A673 (cell line): ENCODE results near the gene TBX5. TPM values are rescaled to one million over a fixed set of nuclear protein-coding genes. Genes with fewer than 3 reads are reported as not detected.

ENCODE experiments used
- BruUV-seq: library from RNA; stranded (reverse); fragments of 400-500 nt; replicated peaks from 2 replicates; lab custom pipeline; 2021; lab: Mats Ljungman, UMichigan
- CTCF ChIA-PET: fragments of 300-600 bp; sonication (Branson Sonifier 250); formaldehyde crosslinking; loops from one replicate; lab custom pipeline; 2022; ENCODE audit warnings: antibody characterized with exemption; lab: Charles Lee
- POLR2A ChIA-PET: fragments of 300-600 bp; sonication (Branson Sonifier 250); formaldehyde crosslinking; loops from one replicate; lab custom pipeline; 2022; ENCODE audit warnings: antibody characterized with exemption; ENCODE audit not compliant: low non-redundant PET; lab: Charles Lee
- DNase-seq: peaks from one replicate; pipeline ENCODE4 v3.0.0-alpha.2; 2015; ENCODE audit warnings: low spot score
- H3K27ac ChIP-seq: fragments of 200-600 bp; sonication (generic); 2 replicates; pipeline ENCODE4 v1.5.1; 2016; ENCODE audit warnings: mixed run types, low read depth, mild to moderate bottlenecking, mixed read lengths, antibody characterized with exemption, low read length; ENCODE audit not compliant: poor library complexity, severe bottlenecking
- H3K27me3 ChIP-seq: fragments of 200-600 bp; sonication (generic); replicated peaks from 2 replicates; pipeline ENCODE4 v1.6.1; 2017; ENCODE audit warnings: mixed run types, low read depth, mild to moderate bottlenecking, mixed read lengths, antibody characterized with exemption, low read length; ENCODE audit not compliant: insufficient read depth, poor library complexity
- H3K36me3 ChIP-seq: fragments of 200-600 bp; sonication (generic); 2 replicates; pipeline ENCODE4 v1.6.1; 2016; ENCODE audit warnings: mixed run types, mild to moderate bottlenecking, mixed read lengths, antibody characterized with exemption, low read length; ENCODE audit not compliant: insufficient read depth, poor library complexity, severe bottlenecking
- H3K4me1 ChIP-seq: fragments of 200-600 bp; sonication (generic); 2 replicates; pipeline ENCODE4 v1.6.1; 2017; ENCODE audit warnings: mixed run types, mild to moderate bottlenecking, mixed read lengths, antibody characterized with exemption, low read length; ENCODE audit not compliant: insufficient read depth, poor library complexity, severe bottlenecking
- H3K4me3 ChIP-seq: fragments of 200-600 bp; sonication (generic); 2 replicates; pipeline ENCODE4 v1.5.1; 2016; ENCODE audit warnings: low read depth, mixed run types, mild to moderate bottlenecking, mixed read lengths, low read length; ENCODE audit not compliant: poor library complexity, severe bottlenecking
- H3K9me3 ChIP-seq: fragments of 200-600 bp; sonication (generic); 2 replicates; pipeline ENCODE4 v1.6.1; 2016; ENCODE audit warnings: mixed run types, low read depth, mild to moderate bottlenecking, mixed read lengths, antibody characterized with exemption, low read length; ENCODE audit not compliant: poor library complexity, severe bottlenecking
- CTCF ChIP-seq: fragments of 300-800, 200-600 bp; sonication (generic); conservative IDR thresholded peaks from 2 replicates; pipeline ENCODE4 v1.5.1; 2017; ENCODE audit warnings: low read depth, mild to moderate bottlenecking, antibody characterized with exemption, low read length, moderate library complexity, mixed read lengths
- EZH2 ChIP-seq: fragments of 200-600 bp; sonication (generic); IDR thresholded peaks from 2 replicates; pipeline ENCODE4 v1.6.1; 2017; ENCODE audit warnings: borderline replicate concordance, low read depth, mild to moderate bottlenecking, mixed read lengths, antibody characterized with exemption, low read length; ENCODE audit not compliant: poor library complexity, severe bottlenecking
- intact Hi-C: fragments of 100-400 bp; cut with micrococcal nuclease; formaldehyde crosslinking; loops from one replicate; pipeline ENCODE4 v1.10.0; 2022; ENCODE audit not compliant: unreplicated experiment
- total RNA-seq: library from RNA; stranded (reverse); gene quantifications from 2 replicates; pipeline ENCODE4 v1.2.3, GENCODE V29; 2021

TBX5 gene
- total RNA-seq, 1 experiment from 2014 or later = 2.1 TPM

GRCh38 chr12:114404926-114405518 is 922 bp downstream of the TBX5 start:
- H3K4me1 ChIP-seq = no peaks in the 10 kb centered on the region
- BruUV-seq = no TSS peak
- intact Hi-C loops = no loop called here
- peaks cover 73% of the 10 kb centered on the region for H3K27me3 ChIP-seq
- ChIA-PET CTCF (interaction anchor here (0.6 kb wide), 1 partner anchor 15 kb away, joined by 5 read pairs; no protein-coding TSS in a partner anchor), POLR2A (no interaction called here)
- no peaks in the 10 kb centered on the region for H3K36me3 ChIP-seq
- TF ChIP-seq EZH2 = no peak
- TF ChIP-seq CTCF = no peak
- H3K9me3 ChIP-seq = no peaks in the 10 kb centered on the region
- H3K27ac ChIP-seq = peak overlapping the region; percentile 30
- DNase-seq = no peak
- H3K4me3 ChIP-seq = peak overlapping the region; percentile 49

GRCh38 chr12:114404083-114404925 is 1.6 kb downstream of the TBX5 start:
- intact Hi-C loops = no loop called here
- no peak for DNase-seq
- POLR2A ChIA-PET = no interaction called here

GRCh38 chr12:114403690-114404066 is 2.3 kb downstream of the TBX5 start:
- ChIA-PET CTCF (no interaction called here), POLR2A (no interaction called here)
- intact Hi-C loops = no loop called here
- H3K4me3 ChIP-seq = no peak overlapping the region
- no peaks in the 10 kb centered on the region for H3K9me3 ChIP-seq
- no peaks in the 10 kb centered on the region for H3K36me3 ChIP-seq
- H3K27me3 ChIP-seq = peaks cover 60% of the 10 kb centered on the region
- TF ChIP-seq CTCF = no peak
- no peak for TF ChIP-seq EZH2
- no TSS peak for BruUV-seq
- H3K4me1 ChIP-seq = no peaks in the 10 kb centered on the region
- H3K27ac ChIP-seq = no peak overlapping the region
- DNase-seq = no peak

More at GRCh38 chr12:114404083-114404925, 1.6 kb downstream of the TBX5 start:
- Histone ChIP-seq H3K9me3 (no peaks in the 10 kb centered on the region), H3K27ac (no peak overlapping the region), H3K36me3 (no peaks in the 10 kb centered on the region), H3K27me3 (peaks cover 66% of the 10 kb centered on the region), H3K4me3 (peak overlapping the region; percentile 49), H3K4me1 (no peaks in the 10 kb centered on the region)
- no peak for TF ChIP-seq CTCF
- no peak for TF ChIP-seq EZH2
- BruUV-seq = no TSS peak
- CTCF ChIA-PET = interaction anchor here (0.6 kb wide), 1 partner anchor 14 kb away, joined by 5 read pairs; no protein-coding TSS in a partner anchor
